Thyroid gland (tissue), 4 donors: Measurements from ENCODE around the gene E2F3.

Experiments used
- CTCF ChIP-seq, 6 experiments: fragments of 200-600 bp in 3 of 6; fragments of 450-650 bp in 3 of 6; sonication (generic) in 3 of 6; IDR thresholded peaks; one replicate each; pipeline ENCODE4 v1.5.1; 2016 to 2019; ENCODE audit warnings: antibody characterized with exemption in 6 of 6, mild to moderate bottlenecking in 2 of 6, inconsistent platforms in 1 of 6, moderate library complexity in 1 of 6
- POLR2A ChIP-seq, 2 donors: fragments of 450-650 bp; IDR thresholded peaks; one replicate each; pipeline ENCODE4 v1.6.1; 2017; ENCODE audit warnings: antibody characterized with exemption in 2 of 2, mild to moderate bottlenecking in 2 of 2, moderate library complexity in 1 of 2

GRCh38 chr6:20542927-20543602, 141.4 kb downstream of the E2F3 start:
- TF ChIP-seq CTCF (IDR thresholded peaks at IDR 0.05) (no peak), POLR2A (IDR thresholded peaks at IDR 0.05) (no peak)
